WTC11 (cell line): ENCODE measurements around the gene LETM1. TPM values are rescaled to one million over a fixed set of nuclear protein-coding genes. Genes with fewer than 3 reads are reported as not detected.

ENCODE experiments used
- ATAC-seq: fragments of 200-7000 bp; cut with Tn5 transposase; 2 replicates; pipeline ENCODE4 v1.10.0; 2021; ENCODE audit warnings: mild to moderate bottlenecking, moderate library complexity
- CTCF ChIA-PET: fragments of 300-600 bp; sonication (Branson Sonifier 250); formaldehyde crosslinking; loops from one replicate; lab custom pipeline; 2021; ENCODE audit warnings: antibody characterized with exemption; lab: Charles Lee
- POLR2A ChIA-PET: fragments of 350-600 bp; sonication (Branson Sonifier 250); formaldehyde crosslinking; loops from one replicate; lab custom pipeline; 2021; ENCODE audit warnings: antibody characterized with exemption; lab: Charles Lee
- DNase-seq: peaks from one replicate; pipeline ENCODE4 v3.0.0; 2021; ENCODE audit warnings: low spot score
- H3K27ac Mint-ChIP-seq: 2 replicates; pipeline ENCODE4 v1.8.0; 2021; ENCODE audit warnings: mixed read lengths
- H3K27me3 Mint-ChIP-seq: 2 replicates; pipeline ENCODE4 v1.8.0; 2021; ENCODE audit warnings: low read depth, mild to moderate bottlenecking, moderate library complexity, mixed read lengths
- H3K36me3 Mint-ChIP-seq: 2 replicates; pipeline ENCODE4 v1.8.0; 2021; ENCODE audit warnings: mixed read lengths
- H3K4me1 Mint-ChIP-seq: 2 replicates; pipeline ENCODE4 v1.8.0; 2022; ENCODE audit warnings: mixed read lengths
- H3K4me3 Mint-ChIP-seq: 2 replicates; pipeline ENCODE4 v1.8.0; 2021; ENCODE audit warnings: mild to moderate bottlenecking, moderate library complexity, mixed read lengths
- H3K9me3 Mint-ChIP-seq: 2 replicates; pipeline ENCODE4 v1.8.0; 2021; ENCODE audit warnings: mixed read lengths
- CREB1 ChIP-seq: sonication (generic); formaldehyde crosslinking; IDR thresholded peaks from 2 replicates; pipeline ENCODE4 v1.8.0; 2023; ENCODE audit warnings: mild to moderate bottlenecking, missing genetic modification reagents
- FOXP1 ChIP-seq: sonication (generic); formaldehyde crosslinking; IDR thresholded peaks from 2 replicates; pipeline ENCODE4 v1.8.0; 2022; ENCODE audit warnings: missing genetic modification reagents, mild to moderate bottlenecking, moderate library complexity, borderline replicate concordance
- GTF2I ChIP-seq: fragments of 250-450 bp; sonication (Bioruptor Pico); conservative IDR thresholded peaks from 2 replicates; pipeline ENCODE4 v1.4.0; 2021; ENCODE audit warnings: mild to moderate bottlenecking
- JUN ChIP-seq: sonication (generic); formaldehyde crosslinking; IDR thresholded peaks from 2 replicates; pipeline ENCODE4 v1.8.0; 2023; ENCODE audit warnings: mild to moderate bottlenecking, missing genetic modification reagents
- ZNF317 ChIP-seq: sonication (generic); formaldehyde crosslinking; IDR thresholded peaks from 2 replicates; pipeline ENCODE4 v1.8.1; 2023; ENCODE audit warnings: low read depth, mild to moderate bottlenecking, moderate library complexity, missing genetic modification reagents, borderline replicate concordance
- ZNF423 ChIP-seq: fragments of 250-450 bp; sonication (Bioruptor Pico); IDR thresholded peaks from 2 replicates; pipeline ENCODE4 v2.1.2; 2022; ENCODE audit warnings: mild to moderate bottlenecking, moderate library complexity
- total RNA-seq: library from RNA; stranded (reverse); gene quantifications from 3 replicates; pipeline ENCODE4 v1.2.3, GENCODE V29; 2021
- TF ChIP-seq, protein P1 (sequence below): fragments of 250-450 bp; sonication (Bioruptor Pico); IDR thresholded peaks from 2 replicates; pipeline ENCODE4 v1.8.0; 2021; ENCODE audit warnings: mild to moderate bottlenecking
- TF ChIP-seq, protein P2 (sequence below): fragments of 250-450 bp; sonication (Bioruptor Pico); conservative IDR thresholded peaks from 2 replicates; pipeline ENCODE4 v1.9.0; 2021; ENCODE audit warnings: mild to moderate bottlenecking
- TF ChIP-seq, protein P3 (sequence below): sonication (generic); formaldehyde crosslinking; IDR thresholded peaks from 2 replicates; pipeline ENCODE4 v1.8.1; 2022; ENCODE audit warnings: mild to moderate bottlenecking, missing genetic modification reagents, moderate library complexity, borderline replicate concordance
- TF ChIP-seq, protein P4 (sequence below): sonication (generic); formaldehyde crosslinking; conservative IDR thresholded peaks from 2 replicates; pipeline ENCODE4 v1.8.1; 2023; ENCODE audit warnings: mild to moderate bottlenecking, low read depth, missing genetic modification reagents, moderate library complexity
- TF ChIP-seq, protein P5 (sequence below): sonication (generic); formaldehyde crosslinking; IDR thresholded peaks from 2 replicates; pipeline ENCODE4 v1.8.1; 2022; ENCODE audit warnings: missing genetic modification reagents, borderline replicate concordance

LETM1 gene
- total RNA-seq, 1 experiment from 2014 or later, result 66.7 TPM

DNA sequence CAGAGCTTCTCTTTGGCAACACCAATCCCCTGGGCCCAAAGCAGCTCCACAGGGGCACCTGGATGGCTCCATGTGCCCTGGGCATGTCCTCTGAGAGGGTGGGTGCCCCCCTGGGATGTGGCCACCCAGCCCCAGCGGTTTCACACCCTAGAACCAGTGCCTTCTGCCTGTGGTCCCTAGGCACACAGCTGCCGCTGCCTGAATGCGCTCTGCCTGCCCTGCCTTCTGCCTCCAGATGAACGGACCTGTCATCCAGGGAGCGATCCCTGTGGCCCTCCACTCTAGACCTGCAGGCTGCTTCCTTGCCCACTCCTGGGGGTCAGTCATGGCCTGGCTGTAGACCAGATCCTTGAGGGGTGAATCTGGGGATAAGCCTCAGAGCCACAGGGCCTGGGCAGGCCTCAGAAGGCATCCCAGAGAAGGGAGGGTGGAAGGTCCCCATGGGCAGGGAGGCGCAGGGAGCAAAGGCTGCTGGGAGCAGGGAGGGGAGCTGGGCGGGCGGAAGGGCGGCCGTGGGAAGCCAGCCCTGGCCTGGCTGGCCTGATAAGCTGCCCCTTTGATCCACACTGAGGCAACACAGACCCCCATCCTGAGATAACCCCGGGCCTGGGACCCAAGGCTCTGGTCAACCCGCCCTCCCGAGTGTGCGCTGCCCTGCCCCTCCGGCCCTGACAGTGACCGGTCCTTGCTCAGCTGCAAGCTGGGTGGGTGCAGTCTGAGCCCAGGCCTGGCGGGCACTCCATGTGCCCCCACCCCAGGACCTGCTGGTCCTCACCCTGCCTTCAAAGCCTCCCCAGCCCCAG lies 71.0 kb downstream of the LETM1 start:
- Mint-ChIP-seq H3K4me1 (peaks cover 3% of the 10 kb centered on the region; the same call in 1 of the 2 replicates), H3K27ac (no peak overlapping the region), H3K36me3 (no peaks in the 10 kb centered on the region), H3K9me3 (no peaks in the 10 kb centered on the region), H3K4me3 (no peak overlapping the region), H3K27me3 (peaks cover under 1% of the 10 kb centered on the region; the same call in 1 of the 2 replicates)
- ATAC-seq (no peak), DNase-seq (no peak)
- ChIA-PET CTCF (interaction anchor here (0.9 to 4.4 kb wide), 9 partner anchors 7 to 156 kb away, joined by 3 to 21 read pairs (median 5); no protein-coding TSS in a partner anchor), POLR2A (no interaction called here)
- TF ChIP-seq, protein P1, sequence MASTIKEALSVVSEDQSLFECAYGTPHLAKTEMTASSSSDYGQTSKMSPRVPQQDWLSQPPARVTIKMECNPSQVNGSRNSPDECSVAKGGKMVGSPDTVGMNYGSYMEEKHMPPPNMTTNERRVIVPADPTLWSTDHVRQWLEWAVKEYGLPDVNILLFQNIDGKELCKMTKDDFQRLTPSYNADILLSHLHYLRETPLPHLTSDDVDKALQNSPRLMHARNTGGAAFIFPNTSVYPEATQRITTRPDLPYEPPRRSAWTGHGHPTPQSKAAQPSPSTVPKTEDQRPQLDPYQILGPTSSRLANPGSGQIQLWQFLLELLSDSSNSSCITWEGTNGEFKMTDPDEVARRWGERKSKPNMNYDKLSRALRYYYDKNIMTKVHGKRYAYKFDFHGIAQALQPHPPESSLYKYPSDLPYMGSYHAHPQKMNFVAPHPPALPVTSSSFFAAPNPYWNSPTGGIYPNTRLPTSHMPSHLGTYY (CRISPR knock-in tag), result no peak
- TF ChIP-seq JUN (CRISPR knock-in tag), result no peak
- TF ChIP-seq, protein P2, sequence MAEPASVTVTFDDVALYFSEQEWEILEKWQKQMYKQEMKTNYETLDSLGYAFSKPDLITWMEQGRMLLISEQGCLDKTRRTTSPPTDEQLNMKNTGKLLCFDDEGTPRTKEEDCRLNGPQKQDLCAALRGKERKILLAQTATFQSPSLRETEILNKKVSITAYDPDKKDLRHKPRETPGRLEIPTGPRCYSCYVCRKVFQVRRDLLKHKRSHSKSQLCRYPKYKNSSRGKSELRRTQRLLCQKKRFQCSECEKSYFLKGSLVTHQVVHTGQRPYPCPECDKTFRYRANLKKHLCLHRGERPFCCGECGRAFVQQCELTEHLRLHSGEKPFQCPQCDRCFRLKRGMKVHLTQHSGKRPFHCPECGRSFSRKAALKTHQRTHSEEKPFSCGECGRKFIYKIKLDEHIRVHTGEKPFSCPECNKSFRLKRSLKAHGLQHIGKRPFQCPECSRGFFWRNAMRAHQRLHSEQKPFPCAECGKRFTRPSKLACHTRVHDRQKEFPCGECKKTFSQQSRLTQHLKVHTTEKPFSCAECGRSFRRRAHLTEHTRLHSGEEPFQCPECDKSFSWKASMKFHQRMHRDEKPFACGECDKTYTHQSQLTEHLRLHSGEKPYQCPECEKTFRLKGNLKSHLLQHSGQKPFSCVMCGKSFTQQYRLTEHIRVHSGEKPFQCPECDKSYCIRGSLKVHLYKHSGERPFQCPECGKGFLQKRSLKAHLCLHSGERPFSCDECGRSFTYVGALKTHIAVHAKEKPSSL (CRISPR knock-in tag), result no peak

DNA sequence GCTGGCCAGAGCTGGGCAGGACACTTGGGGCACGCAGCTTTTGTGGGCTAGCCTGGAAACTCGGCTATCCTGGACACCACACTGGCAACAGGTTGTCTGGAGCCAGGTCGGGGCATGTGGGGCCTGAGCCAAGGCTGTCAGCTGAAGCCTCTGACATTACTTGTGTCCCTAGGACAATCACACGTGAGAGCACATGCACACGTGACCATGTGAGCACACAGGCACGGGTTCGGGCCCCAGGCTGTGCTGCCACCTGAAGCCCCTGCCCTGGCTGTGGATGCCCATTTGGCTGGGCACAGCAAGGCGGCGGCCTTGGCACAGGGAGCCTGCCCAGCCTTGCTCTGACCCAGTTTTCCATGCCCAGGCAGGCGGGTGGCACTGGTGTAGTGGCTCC lies 71.6 kb downstream of the LETM1 start:
- TF ChIP-seq, protein P3, sequence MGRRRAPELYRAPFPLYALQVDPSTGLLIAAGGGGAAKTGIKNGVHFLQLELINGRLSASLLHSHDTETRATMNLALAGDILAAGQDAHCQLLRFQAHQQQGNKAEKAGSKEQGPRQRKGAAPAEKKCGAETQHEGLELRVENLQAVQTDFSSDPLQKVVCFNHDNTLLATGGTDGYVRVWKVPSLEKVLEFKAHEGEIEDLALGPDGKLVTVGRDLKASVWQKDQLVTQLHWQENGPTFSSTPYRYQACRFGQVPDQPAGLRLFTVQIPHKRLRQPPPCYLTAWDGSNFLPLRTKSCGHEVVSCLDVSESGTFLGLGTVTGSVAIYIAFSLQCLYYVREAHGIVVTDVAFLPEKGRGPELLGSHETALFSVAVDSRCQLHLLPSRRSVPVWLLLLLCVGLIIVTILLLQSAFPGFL (CRISPR knock-in tag), result no peak
- TF ChIP-seq ZNF317 (CRISPR knock-in tag) (no peak), FOXP1 (no peak), CREB1 (no peak), GTF2I (CRISPR knock-in tag) (no peak), ZNF423 (CRISPR knock-in tag) (no peak)
- TF ChIP-seq, protein P4, sequence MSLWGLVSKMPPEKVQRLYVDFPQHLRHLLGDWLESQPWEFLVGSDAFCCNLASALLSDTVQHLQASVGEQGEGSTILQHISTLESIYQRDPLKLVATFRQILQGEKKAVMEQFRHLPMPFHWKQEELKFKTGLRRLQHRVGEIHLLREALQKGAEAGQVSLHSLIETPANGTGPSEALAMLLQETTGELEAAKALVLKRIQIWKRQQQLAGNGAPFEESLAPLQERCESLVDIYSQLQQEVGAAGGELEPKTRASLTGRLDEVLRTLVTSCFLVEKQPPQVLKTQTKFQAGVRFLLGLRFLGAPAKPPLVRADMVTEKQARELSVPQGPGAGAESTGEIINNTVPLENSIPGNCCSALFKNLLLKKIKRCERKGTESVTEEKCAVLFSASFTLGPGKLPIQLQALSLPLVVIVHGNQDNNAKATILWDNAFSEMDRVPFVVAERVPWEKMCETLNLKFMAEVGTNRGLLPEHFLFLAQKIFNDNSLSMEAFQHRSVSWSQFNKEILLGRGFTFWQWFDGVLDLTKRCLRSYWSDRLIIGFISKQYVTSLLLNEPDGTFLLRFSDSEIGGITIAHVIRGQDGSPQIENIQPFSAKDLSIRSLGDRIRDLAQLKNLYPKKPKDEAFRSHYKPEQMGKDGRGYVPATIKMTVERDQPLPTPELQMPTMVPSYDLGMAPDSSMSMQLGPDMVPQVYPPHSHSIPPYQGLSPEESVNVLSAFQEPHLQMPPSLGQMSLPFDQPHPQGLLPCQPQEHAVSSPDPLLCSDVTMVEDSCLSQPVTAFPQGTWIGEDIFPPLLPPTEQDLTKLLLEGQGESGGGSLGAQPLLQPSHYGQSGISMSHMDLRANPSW (CRISPR knock-in tag), result no peak
- TF ChIP-seq, protein P5, sequence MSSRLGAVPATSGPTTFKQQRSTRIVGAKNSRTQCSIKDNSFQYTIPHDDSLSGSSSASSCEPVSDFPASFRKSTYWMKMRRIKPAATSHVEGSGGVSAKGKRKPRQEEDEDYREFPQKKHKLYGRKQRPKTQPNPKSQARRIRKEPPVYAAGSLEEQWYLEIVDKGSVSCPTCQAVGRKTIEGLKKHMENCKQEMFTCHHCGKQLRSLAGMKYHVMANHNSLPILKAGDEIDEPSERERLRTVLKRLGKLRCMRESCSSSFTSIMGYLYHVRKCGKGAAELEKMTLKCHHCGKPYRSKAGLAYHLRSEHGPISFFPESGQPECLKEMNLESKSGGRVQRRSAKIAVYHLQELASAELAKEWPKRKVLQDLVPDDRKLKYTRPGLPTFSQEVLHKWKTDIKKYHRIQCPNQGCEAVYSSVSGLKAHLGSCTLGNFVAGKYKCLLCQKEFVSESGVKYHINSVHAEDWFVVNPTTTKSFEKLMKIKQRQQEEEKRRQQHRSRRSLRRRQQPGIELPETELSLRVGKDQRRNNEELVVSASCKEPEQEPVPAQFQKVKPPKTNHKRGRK, result no peak
- ATAC-seq (no peak), DNase-seq (no peak)
- Mint-ChIP-seq H3K4me1 (peaks cover 3% of the 10 kb centered on the region; the same call in 1 of the 2 replicates), H3K4me3 (no peak overlapping the region), H3K9me3 (no peaks in the 10 kb centered on the region), H3K27me3 (no peaks in the 10 kb centered on the region), H3K27ac (no peak overlapping the region), H3K36me3 (no peaks in the 10 kb centered on the region)
- CTCF ChIA-PET, result interaction anchor here (0.9 to 4.4 kb wide), 7 partner anchors 8 to 39 kb away, joined by 3 to 21 read pairs (median 7); no protein-coding TSS in a partner anchor
- POLR2A ChIA-PET, result no interaction called here
